MCF 10A (cell line): Measurements from ENCODE around the gene SETBP1. TPM values are rescaled to one million over a fixed set of nuclear protein-coding genes. Genes with fewer than 3 reads are reported as not detected.

Source experiments
- BruUV-seq: library from RNA; stranded (reverse); fragments of 400-500 nt; replicated peaks from 2 replicates; lab custom pipeline; 2021; lab: Mats Ljungman, UMichigan
- CTCF ChIA-PET: fragments of 300-600 bp; sonication (Branson Sonifier 250); formaldehyde crosslinking; extraction: SDS; loops from one replicate; lab custom pipeline; 2021; ENCODE audit warnings: antibody characterized with exemption, inconsistent platforms; lab: Yijun Ruan, JAX
- POLR2A ChIA-PET: fragments of 300-600, 350-650 bp; sonication (Branson Sonifier 250); formaldehyde crosslinking; extraction: SDS; loops from one replicate; lab custom pipeline; 2020; ENCODE audit warnings: antibody characterized with exemption, inconsistent platforms; lab: Yijun Ruan, JAX
- DNase-seq: peaks from one replicate; pipeline ENCODE4 v3.0.0-alpha.2; 2018; ENCODE audit not compliant: unreplicated experiment
- H3K27ac Mint-ChIP-seq: one replicate; pipeline ENCODE4 v1.8.0; 2022; ENCODE audit warnings: mild to moderate bottlenecking, low read depth, mixed read lengths; ENCODE audit not compliant: unreplicated experiment
- H3K27me3 Mint-ChIP-seq: one replicate; pipeline ENCODE4 v1.8.0; 2022; ENCODE audit warnings: mixed read lengths; ENCODE audit not compliant: insufficient read depth, unreplicated experiment
- H3K36me3 Mint-ChIP-seq: one replicate; pipeline ENCODE4 v1.8.0; 2022; ENCODE audit warnings: mild to moderate bottlenecking, moderate library complexity, mixed read lengths; ENCODE audit not compliant: insufficient read depth, unreplicated experiment
- H3K4me1 Mint-ChIP-seq: one replicate; pipeline ENCODE4 v1.8.0; 2022; ENCODE audit warnings: mixed read lengths; ENCODE audit not compliant: insufficient read depth, unreplicated experiment
- H3K4me3 Mint-ChIP-seq: one replicate; pipeline ENCODE4 v1.8.0; 2022; ENCODE audit warnings: mild to moderate bottlenecking, moderate library complexity, mixed read lengths; ENCODE audit not compliant: unreplicated experiment
- H3K9me3 Mint-ChIP-seq: one replicate; pipeline ENCODE4 v1.8.0; 2022; ENCODE audit warnings: mixed read lengths; ENCODE audit not compliant: unreplicated experiment
- intact Hi-C: fragments of 100-400 bp; cut with micrococcal nuclease; formaldehyde crosslinking; loops from 2 replicates; pipeline ENCODE4 v1.14.1; 2022
- total RNA-seq: library from RNA; stranded (reverse); gene quantifications from 2 replicates; pipeline ENCODE4 v1.2.3, GENCODE V29; 2022
- TF ChIP-seq, protein P1 (sequence below): fragments of 200-600 bp; IDR thresholded peaks from one replicate; pipeline ENCODE4 v1.8.0; 2022; ENCODE audit warnings: antibody characterized with exemption, mild to moderate bottlenecking; ENCODE audit not compliant: unreplicated experiment

SETBP1 gene
- total RNA-seq, 1 experiment from 2014 or later = 4.8 TPM

DNA sequence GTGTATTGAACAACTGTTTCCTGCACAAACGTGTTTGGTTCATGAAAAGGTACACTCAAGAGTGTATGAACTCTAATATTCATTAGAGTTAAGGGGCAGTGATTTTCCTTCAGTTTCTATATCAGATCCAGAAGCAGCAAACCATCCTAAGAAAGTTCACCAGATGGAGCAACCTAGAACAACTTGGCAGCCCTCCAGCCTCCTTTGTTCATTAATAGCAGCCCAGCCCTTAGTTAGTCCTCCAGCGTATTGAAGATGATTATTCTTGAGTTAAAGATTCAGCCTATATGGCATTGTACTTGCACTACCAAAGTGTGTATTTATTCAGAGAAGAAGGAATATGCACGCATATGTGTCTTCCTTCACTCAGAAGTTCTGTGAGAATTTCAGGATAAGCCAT, 365.5 kb downstream of the SETBP1 start:
- POLR2A ChIA-PET = no interaction called here
- peaks cover 10% of the 10 kb centered on the region for H3K4me1 Mint-ChIP-seq
- TF ChIP-seq, protein P1, sequence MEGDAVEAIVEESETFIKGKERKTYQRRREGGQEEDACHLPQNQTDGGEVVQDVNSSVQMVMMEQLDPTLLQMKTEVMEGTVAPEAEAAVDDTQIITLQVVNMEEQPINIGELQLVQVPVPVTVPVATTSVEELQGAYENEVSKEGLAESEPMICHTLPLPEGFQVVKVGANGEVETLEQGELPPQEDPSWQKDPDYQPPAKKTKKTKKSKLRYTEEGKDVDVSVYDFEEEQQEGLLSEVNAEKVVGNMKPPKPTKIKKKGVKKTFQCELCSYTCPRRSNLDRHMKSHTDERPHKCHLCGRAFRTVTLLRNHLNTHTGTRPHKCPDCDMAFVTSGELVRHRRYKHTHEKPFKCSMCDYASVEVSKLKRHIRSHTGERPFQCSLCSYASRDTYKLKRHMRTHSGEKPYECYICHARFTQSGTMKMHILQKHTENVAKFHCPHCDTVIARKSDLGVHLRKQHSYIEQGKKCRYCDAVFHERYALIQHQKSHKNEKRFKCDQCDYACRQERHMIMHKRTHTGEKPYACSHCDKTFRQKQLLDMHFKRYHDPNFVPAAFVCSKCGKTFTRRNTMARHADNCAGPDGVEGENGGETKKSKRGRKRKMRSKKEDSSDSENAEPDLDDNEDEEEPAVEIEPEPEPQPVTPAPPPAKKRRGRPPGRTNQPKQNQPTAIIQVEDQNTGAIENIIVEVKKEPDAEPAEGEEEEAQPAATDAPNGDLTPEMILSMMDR = no peak
- BruUV-seq = no TSS peak
- CTCF ChIA-PET = no interaction called here
- DNase-seq = peak; percentile 21
- H3K9me3 Mint-ChIP-seq = no peaks in the 10 kb centered on the region
- H3K27me3 Mint-ChIP-seq = no peaks in the 10 kb centered on the region
- H3K4me3 Mint-ChIP-seq = no peak overlapping the region
- H3K36me3 Mint-ChIP-seq = peaks cover 7% of the 10 kb centered on the region
- intact Hi-C loops = no loop called here
- no peak overlapping the region for H3K27ac Mint-ChIP-seq

DNA sequence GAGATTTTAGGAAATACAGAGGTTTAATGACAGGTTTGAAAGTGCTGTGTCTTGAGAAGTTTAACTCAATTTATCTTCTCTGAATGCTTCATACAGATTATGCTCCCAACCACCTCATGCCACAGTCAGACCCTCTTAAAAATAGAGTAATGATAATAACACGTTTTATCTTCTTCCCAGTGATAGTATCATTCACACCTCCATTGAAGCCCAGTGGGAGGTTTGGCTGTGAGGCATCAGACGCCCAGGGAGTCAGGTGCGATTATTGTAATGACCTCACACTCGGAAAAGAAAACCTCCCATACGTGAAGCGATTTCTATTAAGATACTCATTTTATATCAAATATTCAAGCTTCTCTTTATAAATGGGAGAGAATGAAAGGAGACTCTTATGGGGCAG, 366.3 kb downstream of the SETBP1 start:
- Mint-ChIP-seq H3K27ac (no peak overlapping the region), H3K9me3 (no peaks in the 10 kb centered on the region), H3K4me3 (no peak overlapping the region), H3K36me3 (peaks cover 7% of the 10 kb centered on the region), H3K27me3 (no peaks in the 10 kb centered on the region), H3K4me1 (peaks cover 16% of the 10 kb centered on the region)
- no peak for DNase-seq
- intact Hi-C loops = no loop called here
- ChIA-PET POLR2A (no interaction called here), CTCF (no interaction called here)
- no TSS peak for BruUV-seq
- TF ChIP-seq, protein P1 = no peak

DNA sequence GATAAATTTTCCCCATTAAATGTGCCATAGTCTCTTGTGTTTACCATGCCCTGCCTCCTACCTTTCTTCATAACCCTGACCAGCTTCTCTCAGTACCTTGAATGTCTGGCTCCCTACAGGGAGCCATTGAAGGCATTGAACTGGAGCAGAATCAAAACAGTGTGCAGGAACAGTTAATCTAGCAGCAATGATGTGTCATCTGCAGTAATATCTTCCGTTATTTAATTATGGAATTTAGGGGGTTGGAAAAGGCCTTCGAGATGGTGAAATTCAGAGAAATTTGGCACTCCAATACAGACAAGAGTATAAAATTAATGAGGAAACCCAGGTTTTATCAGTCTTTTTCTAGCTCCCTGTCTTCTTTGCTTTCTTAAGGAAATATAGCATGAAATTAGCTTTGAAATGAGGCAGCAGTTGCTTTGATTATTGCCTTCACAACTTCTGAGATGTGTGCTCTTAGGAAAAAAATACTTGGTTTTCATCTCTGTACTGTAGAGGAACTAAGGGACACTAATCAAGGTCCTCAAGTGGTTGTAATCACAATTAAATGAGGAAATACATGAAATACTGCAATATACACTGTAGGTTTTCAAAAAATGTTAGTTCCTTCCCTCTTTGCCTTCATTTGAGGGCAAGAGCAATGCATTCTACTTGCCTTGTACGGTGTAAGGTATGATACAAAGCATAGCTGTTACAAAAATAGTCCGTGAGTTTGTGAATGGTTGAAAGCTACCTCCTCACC, 369.1 kb downstream of the SETBP1 start:
- Mint-ChIP-seq H3K27me3 (no peaks in the 10 kb centered on the region), H3K36me3 (no peaks in the 10 kb centered on the region)

More for the DNA sequence above, 369.1 kb downstream of the SETBP1 start:
- intact Hi-C loops = no loop called here
- Mint-ChIP-seq H3K9me3 (no peaks in the 10 kb centered on the region), H3K4me3 (no peak overlapping the region), H3K4me1 (peaks cover 16% of the 10 kb centered on the region), H3K27ac (peak overlapping the region; percentile 36)
- BruUV-seq = no TSS peak
- peak; percentile 15 for DNase-seq
- ChIA-PET POLR2A (no interaction called here), CTCF (interaction anchor here (0.6 kb wide), 2 partner anchors 131 to 1304 kb away, joined by 3 to 4 read pairs; no protein-coding TSS in a partner anchor)
- TF ChIP-seq, protein P1 = no peak
